Tibial nerve (tissue), 3 donors: Measurements from ENCODE around the gene HK2.

Experiments used
- POLR2A ChIP-seq, 2 donors: fragments of 450-650 bp; IDR thresholded peaks; one replicate each; pipeline ENCODE4 v1.6.1; 2017; ENCODE audit warnings: antibody characterized with exemption in 2 of 2, mild to moderate bottlenecking in 2 of 2, moderate library complexity in 2 of 2
- TF ChIP-seq, protein P1 (sequence below), 5 experiments: fragments of 200-600 bp in 3 of 5; fragments of 450-650 bp in 2 of 5; sonication (generic) in 3 of 5; IDR thresholded peaks; one replicate each; pipeline ENCODE4 v1.5.1; 2016 to 2019; ENCODE audit warnings: antibody characterized with exemption in 5 of 5, mild to moderate bottlenecking in 3 of 5, moderate library complexity in 2 of 5

DNA sequence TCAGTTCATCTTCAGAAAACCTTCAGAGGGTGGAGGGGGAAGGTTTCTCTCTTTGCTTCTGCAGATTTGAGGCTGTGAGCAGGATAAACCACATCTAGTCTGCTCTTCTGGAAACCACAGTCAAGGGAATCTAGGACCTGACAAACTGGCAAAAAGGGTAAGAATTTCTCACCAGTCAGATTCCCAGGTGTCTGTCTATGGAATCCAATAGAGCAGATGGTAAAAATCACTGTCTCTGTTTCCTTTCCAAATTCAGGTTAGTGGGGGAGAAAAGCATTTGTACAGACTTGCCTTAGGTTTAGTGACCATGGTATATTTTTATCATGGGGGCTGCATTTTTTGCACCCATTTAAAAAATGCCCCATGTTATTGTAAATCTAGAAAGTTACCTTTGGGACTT lies 62.3 kb downstream of the HK2 start:
- TF ChIP-seq, protein P1, sequence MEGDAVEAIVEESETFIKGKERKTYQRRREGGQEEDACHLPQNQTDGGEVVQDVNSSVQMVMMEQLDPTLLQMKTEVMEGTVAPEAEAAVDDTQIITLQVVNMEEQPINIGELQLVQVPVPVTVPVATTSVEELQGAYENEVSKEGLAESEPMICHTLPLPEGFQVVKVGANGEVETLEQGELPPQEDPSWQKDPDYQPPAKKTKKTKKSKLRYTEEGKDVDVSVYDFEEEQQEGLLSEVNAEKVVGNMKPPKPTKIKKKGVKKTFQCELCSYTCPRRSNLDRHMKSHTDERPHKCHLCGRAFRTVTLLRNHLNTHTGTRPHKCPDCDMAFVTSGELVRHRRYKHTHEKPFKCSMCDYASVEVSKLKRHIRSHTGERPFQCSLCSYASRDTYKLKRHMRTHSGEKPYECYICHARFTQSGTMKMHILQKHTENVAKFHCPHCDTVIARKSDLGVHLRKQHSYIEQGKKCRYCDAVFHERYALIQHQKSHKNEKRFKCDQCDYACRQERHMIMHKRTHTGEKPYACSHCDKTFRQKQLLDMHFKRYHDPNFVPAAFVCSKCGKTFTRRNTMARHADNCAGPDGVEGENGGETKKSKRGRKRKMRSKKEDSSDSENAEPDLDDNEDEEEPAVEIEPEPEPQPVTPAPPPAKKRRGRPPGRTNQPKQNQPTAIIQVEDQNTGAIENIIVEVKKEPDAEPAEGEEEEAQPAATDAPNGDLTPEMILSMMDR (IDR thresholded peaks at IDR 0.05), result no peak
- no peak for TF ChIP-seq POLR2A (IDR thresholded peaks at IDR 0.05)
